OCI-LY7 (cell line): ENCODE data around the gene NF2. TPM values are rescaled to one million over a fixed set of nuclear protein-coding genes. Genes with fewer than 3 reads are reported as not detected.

ENCODE experiments used
- BruUV-seq: library from RNA; stranded (reverse); fragments of 400-500 nt; replicated peaks from 2 replicates; lab custom pipeline; 2021; lab: Mats Ljungman, UMichigan
- CTCF ChIA-PET: fragments of 300-600 bp; sonication (Branson Sonifier 250); formaldehyde crosslinking; loops from one replicate; lab custom pipeline; 2022; ENCODE audit warnings: antibody characterized with exemption; ENCODE audit not compliant: unreplicated experiment; lab: Charles Lee
- POLR2A ChIA-PET: fragments of 300-600 bp; sonication (Branson Sonifier 250); formaldehyde crosslinking; loops from one replicate; lab custom pipeline; 2022; ENCODE audit warnings: antibody characterized with exemption; lab: Charles Lee
- DNase-seq: peaks from one replicate; pipeline ENCODE4 v3.0.0-alpha.2; 2015; ENCODE audit warnings: low spot score
- H2AFZ ChIP-seq: fragments of 200-600 bp; sonication (generic), shearing (Covaris generic); 2 replicates; pipeline ENCODE4 v1.6.1; 2014; ENCODE audit warnings: mild to moderate bottlenecking, antibody characterized with exemption, low read length, moderate library complexity
- H3K27ac ChIP-seq: fragments of 200-600 bp; sonication (generic); 2 replicates; pipeline ENCODE4 v1.5.1; 2014; ENCODE audit warnings: mixed run types, low read depth, mild to moderate bottlenecking, moderate library complexity, low read length, inconsistent platforms; ENCODE audit not compliant: poor library complexity, severe bottlenecking
- H3K36me3 ChIP-seq: fragments of 200-600 bp; sonication (generic); 2 replicates; pipeline ENCODE4 v1.6.1; 2014; ENCODE audit warnings: mild to moderate bottlenecking, antibody characterized with exemption, low read length, moderate library complexity, mixed read lengths; ENCODE audit not compliant: insufficient read depth
- H3K4me1 ChIP-seq: fragments of 200-600 bp; sonication (generic); 2 replicates; pipeline ENCODE4 v1.5.1; 2014; ENCODE audit warnings: mild to moderate bottlenecking, low read length; ENCODE audit not compliant: insufficient read depth, poor library complexity, severe bottlenecking
- H3K4me2 ChIP-seq: fragments of 200-600 bp; sonication (generic); 2 replicates; pipeline ENCODE4 v1.6.1; 2014; ENCODE audit warnings: mild to moderate bottlenecking, low read length
- H3K4me3 ChIP-seq: fragments of 200-600 bp; sonication (generic); 2 replicates; pipeline ENCODE4 v1.5.1; 2014; ENCODE audit warnings: mild to moderate bottlenecking, low read depth, low read length; ENCODE audit not compliant: poor library complexity, severe bottlenecking
- H3K79me2 ChIP-seq: fragments of 200-600 bp; sonication (generic); 2 replicates; pipeline ENCODE4 v1.6.1; 2016; ENCODE audit warnings: low read depth, mild to moderate bottlenecking, low read length, moderate library complexity, mixed read lengths; ENCODE audit not compliant: insufficient read depth
- H3K9me2 ChIP-seq: fragments of 200-600 bp; sonication (generic); 2 replicates; pipeline ENCODE4 v1.6.1; 2016; ENCODE audit warnings: mild to moderate bottlenecking, low read length, mixed read lengths; ENCODE audit not compliant: insufficient read depth
- H3K9me3 ChIP-seq: fragments of 200-600 bp; sonication (generic); 2 replicates; pipeline ENCODE4 v1.6.1; 2014; ENCODE audit warnings: mild to moderate bottlenecking, mixed run types, low read length, mixed read lengths
- H4K20me1 ChIP-seq: fragments of 200-600 bp; sonication (generic); 2 replicates; pipeline ENCODE4 v1.6.1; 2014; ENCODE audit warnings: mild to moderate bottlenecking, antibody characterized with exemption, low read length, moderate library complexity, mixed read lengths; ENCODE audit not compliant: insufficient read depth
- CTCF ChIP-seq: fragments of 200-600 bp; sonication (generic); conservative IDR thresholded peaks from 2 replicates; pipeline ENCODE4 v1.5.1; 2014; ENCODE audit warnings: mild to moderate bottlenecking, antibody characterized with exemption, low read length, moderate library complexity, mixed read lengths
- EZH2phosphoT487 ChIP-seq: fragments of 200-600 bp; sonication (generic); IDR thresholded peaks from 2 replicates; pipeline ENCODE4 v1.6.1; 2018; ENCODE audit warnings: low read depth, borderline replicate concordance, mild to moderate bottlenecking, mixed run types, antibody characterized with exemption, low read length, moderate library complexity, mixed read lengths
- intact Hi-C: fragments of 100-400 bp; cut with micrococcal nuclease; formaldehyde crosslinking; loops from one replicate; pipeline ENCODE4 v1.10.0; 2022; ENCODE audit not compliant: unreplicated experiment
- total RNA-seq, 2 experiments: library from RNA; depleted of rRNA in 1 of 2; stranded (reverse); fragments of >200 nt in 1 of 2; shearing (Covaris generic) in 1 of 2; gene quantifications; 2 replicates each; pipeline ENCODE4 v1.2.3, GENCODE V29; 2014 to 2022

NF2 gene
- total RNA-seq, 2 experiments from 2014 or later: 22.2 to 34.8 TPM

GRCh38 chr22:29626497-29627195 lies 23.2 kb downstream of the NF2 start:
- no peaks in the 10 kb centered on the region for H3K9me2 ChIP-seq
- H3K79me2 ChIP-seq: peaks cover 4% of the 10 kb centered on the region; the same call in 1 of the 2 replicates
- peaks cover 4% of the 10 kb centered on the region; the same call in 1 of the 2 replicates for H4K20me1 ChIP-seq
- no peaks in the 10 kb centered on the region for H3K36me3 ChIP-seq
- H3K4me2 ChIP-seq: no peak overlapping the region
- no TSS peak for BruUV-seq
- peaks cover 9% of the 10 kb centered on the region for H3K4me1 ChIP-seq
- H3K9me3 ChIP-seq: no peaks in the 10 kb centered on the region
- no peak overlapping the region for H3K27ac ChIP-seq
- no peak overlapping the region for H3K4me3 ChIP-seq
- TF ChIP-seq EZH2phosphoT487 (no peak), CTCF (no peak)
- intact Hi-C loops: no loop called here
- CTCF ChIA-PET: interaction anchor here (1.1 kb wide), 1 partner anchor 10 kb away, joined by 3 read pairs; no protein-coding TSS in a partner anchor
- DNase-seq: no peak
- H2AFZ ChIP-seq: no peak overlapping the region
- POLR2A ChIA-PET: interaction anchor here (0.6 kb wide), 1 partner anchor 199 kb away, joined by 3 read pairs; no protein-coding TSS in a partner anchor

GRCh38 chr22:29627196-29627535 lies 23.7 kb downstream of the NF2 start:
- Histone ChIP-seq H3K27ac (no peak overlapping the region), H3K4me2 (no peak overlapping the region), H2AFZ (no peak overlapping the region), H3K4me3 (no peak overlapping the region), H3K9me2 (no peaks in the 10 kb centered on the region), H4K20me1 (peaks cover 4% of the 10 kb centered on the region; the same call in 1 of the 2 replicates), H3K79me2 (peaks cover 4% of the 10 kb centered on the region; the same call in 1 of the 2 replicates), H3K9me3 (no peaks in the 10 kb centered on the region), H3K4me1 (peaks cover 4% of the 10 kb centered on the region), H3K36me3 (no peaks in the 10 kb centered on the region)
- POLR2A ChIA-PET: interaction anchor here (0.6 kb wide), 1 partner anchor 199 kb away, joined by 3 read pairs; no protein-coding TSS in a partner anchor
- CTCF ChIA-PET: interaction anchor here (1.1 kb wide), 1 partner anchor 9 kb away, joined by 3 read pairs; no protein-coding TSS in a partner anchor
- TF ChIP-seq CTCF: no peak
- no peak for TF ChIP-seq EZH2phosphoT487
- no peak for DNase-seq
- intact Hi-C loops: no loop called here
- BruUV-seq: no TSS peak
